Measurements from ENCODE around the gene ZFAND3.

The ZFAND3 gene

GRCh38 chr6:38156818-38157565 is 337.5 kb downstream of the ZFAND3 start:
- Histone ChIP-seq H3K9me3 (ENCODE audit: insufficient read depth, low read depth, low read length) (no peaks in the 10 kb centered on the region), H3K27me3 (ENCODE audit: insufficient read depth, low read length) (no peaks in the 10 kb centered on the region), H3K36me3 (ENCODE audit: insufficient read depth, low read depth, low read length) (no peaks in the 10 kb centered on the region; the same call in 1 of the 2 replicates), H3K4me3 (ENCODE audit: low read length) (no peak overlapping the region), H3K4me1 (ENCODE audit: insufficient read depth, low read length) (no peaks in the 10 kb centered on the region), H3K27ac (ENCODE audit: low read length) (no peak overlapping the region), H3K9ac (ENCODE audit: low read depth, low read length) (no peak overlapping the region)

GRCh38 chr6:38157905-38158304 is 338.4 kb downstream of the ZFAND3 start:
- Histone ChIP-seq H3K4me1 (ENCODE audit: insufficient read depth, low read length) (no peaks in the 10 kb centered on the region), H3K9ac (ENCODE audit: low read depth, low read length) (no peak overlapping the region), H3K27me3 (ENCODE audit: insufficient read depth, low read length) (no peaks in the 10 kb centered on the region), H3K27ac (ENCODE audit: low read length) (no peak overlapping the region), H3K36me3 (ENCODE audit: insufficient read depth, low read depth, low read length) (no peaks in the 10 kb centered on the region), H3K4me3 (ENCODE audit: low read length) (no peak overlapping the region), H3K9me3 (ENCODE audit: insufficient read depth, low read depth, low read length) (no peaks in the 10 kb centered on the region)

GRCh38 chr6:38158762-38159350 is 339.3 kb downstream of the ZFAND3 start:
- H3K9me3 ChIP-seq (ENCODE audit: insufficient read depth, low read depth, low read length): no peaks in the 10 kb centered on the region
- no peaks in the 10 kb centered on the region for H3K27me3 ChIP-seq (ENCODE audit: insufficient read depth, low read length)
- no peaks in the 10 kb centered on the region for H3K36me3 ChIP-seq (ENCODE audit: insufficient read depth, low read depth, low read length)

GRCh38 chr6:38159596-38159995 is 340.1 kb downstream of the ZFAND3 start:
- H3K4me1 ChIP-seq (ENCODE audit: insufficient read depth, low read length): no peaks in the 10 kb centered on the region
- H3K27me3 ChIP-seq (ENCODE audit: insufficient read depth, low read length): no peaks in the 10 kb centered on the region
- H3K9me3 ChIP-seq (ENCODE audit: insufficient read depth, low read depth, low read length): no peaks in the 10 kb centered on the region
- no peak overlapping the region for H3K27ac ChIP-seq (ENCODE audit: low read length)
- no peak overlapping the region for H3K9ac ChIP-seq (ENCODE audit: low read depth, low read length)
- H3K36me3 ChIP-seq (ENCODE audit: insufficient read depth, low read depth, low read length): no peaks in the 10 kb centered on the region
- no peak overlapping the region for H3K4me3 ChIP-seq (ENCODE audit: low read length)

More at GRCh38 chr6:38158762-38159350, 339.3 kb downstream of the ZFAND3 start:
- Histone ChIP-seq H3K9ac (ENCODE audit: low read depth, low read length) (no peak overlapping the region), H3K4me1 (ENCODE audit: insufficient read depth, low read length) (no peaks in the 10 kb centered on the region), H3K4me3 (ENCODE audit: low read length) (no peak overlapping the region), H3K27ac (ENCODE audit: low read length) (no peak overlapping the region)

- Histone ChIP-seq H3K9me3 (ENCODE audit: insufficient read depth, low read depth, low read length) (no peaks in the 10 kb centered on the region), H3K9ac (ENCODE audit: low read depth, low read length) (no peak overlapping the region), H3K27ac (ENCODE audit: low read length) (no peak overlapping the region), H3K27me3 (ENCODE audit: insufficient read depth, low read length) (no peaks in the 10 kb centered on the region), H3K4me3 (ENCODE audit: low read length) (no peak overlapping the region), H3K36me3 (ENCODE audit: insufficient read depth, low read depth, low read length) (no peaks in the 10 kb centered on the region), H3K4me1 (ENCODE audit: insufficient read depth, low read length) (no peaks in the 10 kb centered on the region)
Observed at GRCh38 chr6:38160831-38161230, 341.3 kb downstream of the ZFAND3 start.

GRCh38 chr6:38161331-38161730 is 341.8 kb downstream of the ZFAND3 start:
- no peak overlapping the region for H3K4me3 ChIP-seq (ENCODE audit: low read length)
- no peak overlapping the region for H3K27ac ChIP-seq (ENCODE audit: low read length)
- no peaks in the 10 kb centered on the region for H3K9me3 ChIP-seq (ENCODE audit: insufficient read depth, low read depth, low read length)
- no peaks in the 10 kb centered on the region for H3K27me3 ChIP-seq (ENCODE audit: insufficient read depth, low read length)
- H3K9ac ChIP-seq (ENCODE audit: low read depth, low read length): no peak overlapping the region
- H3K36me3 ChIP-seq (ENCODE audit: insufficient read depth, low read depth, low read length): no peaks in the 10 kb centered on the region
- no peaks in the 10 kb centered on the region for H3K4me1 ChIP-seq (ENCODE audit: insufficient read depth, low read length)

- no peaks in the 10 kb centered on the region for H3K9me3 ChIP-seq (ENCODE audit: insufficient read depth, low read depth, low read length)
- no peaks in the 10 kb centered on the region for H3K27me3 ChIP-seq (ENCODE audit: insufficient read depth, low read length)
- no peak overlapping the region for H3K27ac ChIP-seq (ENCODE audit: low read length)
- no peak overlapping the region for H3K9ac ChIP-seq (ENCODE audit: low read depth, low read length)
- H3K4me3 ChIP-seq (ENCODE audit: low read length): no peak overlapping the region
- H3K4me1 ChIP-seq (ENCODE audit: insufficient read depth, low read length): no peaks in the 10 kb centered on the region
- no peaks in the 10 kb centered on the region for H3K36me3 ChIP-seq (ENCODE audit: insufficient read depth, low read depth, low read length)
Observed at GRCh38 chr6:38161754-38162492, 342.4 kb downstream of the ZFAND3 start.

GRCh38 chr6:38162493-38163185 is 343.1 kb downstream of the ZFAND3 start:
- no peaks in the 10 kb centered on the region for H3K36me3 ChIP-seq (ENCODE audit: insufficient read depth, low read depth, low read length)
- H3K27me3 ChIP-seq (ENCODE audit: insufficient read depth, low read length): no peaks in the 10 kb centered on the region
- H3K4me1 ChIP-seq (ENCODE audit: insufficient read depth, low read length): no peaks in the 10 kb centered on the region
- no peak overlapping the region for H3K27ac ChIP-seq (ENCODE audit: low read length)
- H3K4me3 ChIP-seq (ENCODE audit: low read length): no peak overlapping the region
- no peaks in the 10 kb centered on the region for H3K9me3 ChIP-seq (ENCODE audit: insufficient read depth, low read depth, low read length)
- no peak overlapping the region for H3K9ac ChIP-seq (ENCODE audit: low read depth, low read length)

- Histone ChIP-seq H3K9ac (ENCODE audit: low read depth, low read length) (no peak overlapping the region), H3K4me1 (ENCODE audit: insufficient read depth, low read length) (no peaks in the 10 kb centered on the region), H3K36me3 (ENCODE audit: insufficient read depth, low read depth, low read length) (no peaks in the 10 kb centered on the region), H3K27me3 (ENCODE audit: insufficient read depth, low read length) (no peaks in the 10 kb centered on the region), H3K27ac (ENCODE audit: low read length) (no peak overlapping the region), H3K4me3 (ENCODE audit: low read length) (no peak overlapping the region), H3K9me3 (ENCODE audit: insufficient read depth, low read depth, low read length) (no peaks in the 10 kb centered on the region)
Observed at GRCh38 chr6:38163186-38164130, 343.9 kb downstream of the ZFAND3 start.

GRCh38 chr6:38164131-38164481 is 344.6 kb downstream of the ZFAND3 start:
- no peak overlapping the region for H3K4me3 ChIP-seq (ENCODE audit: low read length)
- no peaks in the 10 kb centered on the region for H3K27me3 ChIP-seq (ENCODE audit: insufficient read depth, low read length)
- H3K27ac ChIP-seq (ENCODE audit: low read length): no peak overlapping the region
- no peak overlapping the region for H3K9ac ChIP-seq (ENCODE audit: low read depth, low read length)
- no peaks in the 10 kb centered on the region for H3K9me3 ChIP-seq (ENCODE audit: insufficient read depth, low read depth, low read length)
- no peaks in the 10 kb centered on the region for H3K36me3 ChIP-seq (ENCODE audit: insufficient read depth, low read depth, low read length)
- no peaks in the 10 kb centered on the region for H3K4me1 ChIP-seq (ENCODE audit: insufficient read depth, low read length)

- Histone ChIP-seq H3K9me3 (ENCODE audit: insufficient read depth, low read depth, low read length) (no peaks in the 10 kb centered on the region), H3K27ac (ENCODE audit: low read length) (no peak overlapping the region), H3K27me3 (ENCODE audit: insufficient read depth, low read length) (no peaks in the 10 kb centered on the region), H3K4me1 (ENCODE audit: insufficient read depth, low read length) (no peaks in the 10 kb centered on the region), H3K4me3 (ENCODE audit: low read length) (no peak overlapping the region), H3K36me3 (ENCODE audit: insufficient read depth, low read depth, low read length) (no peaks in the 10 kb centered on the region), H3K9ac (ENCODE audit: low read depth, low read length) (no peak overlapping the region)
Observed at GRCh38 chr6:38164671-38165108, 345.2 kb downstream of the ZFAND3 start.
